Omental fat pad (tissue), 4 donors: ENCODE measurements around the gene NCOA1. TPM values are rescaled to one million over a fixed set of nuclear protein-coding genes. Genes with fewer than 3 reads are reported as not detected.

Experiments
- ATAC-seq: fragments of 150-250 bp; one replicate; pipeline ENCODE4 v1.9.1; 2016; ENCODE audit warnings: mild to moderate bottlenecking, moderate library complexity; ENCODE audit not compliant: low FRiP score
- DNase-seq: peaks from one replicate; pipeline ENCODE4 v3.0.0-alpha.2; 2019; ENCODE audit warnings: low spot score
- total RNA-seq, 4 donors: library from RNA; depleted of rRNA; stranded (reverse); fragments of >200 nt; gene quantifications; one replicate each; pipeline ENCODE4 v1.1.0, GENCODE V29; 2016
- TF ChIP-seq, protein P1 (sequence below), 3 donors: fragments of 450-650 bp; IDR thresholded peaks; one replicate each; pipeline ENCODE4 v1.5.1; 2016 to 2017; ENCODE audit warnings: antibody characterized with exemption in 3 of 3, mild to moderate bottlenecking in 3 of 3, moderate library complexity in 2 of 3

Gene NCOA1
- total RNA-seq, 4 donors from 2014 or later: 46.8 to 80.1 (median 50.1) TPM

DNA sequence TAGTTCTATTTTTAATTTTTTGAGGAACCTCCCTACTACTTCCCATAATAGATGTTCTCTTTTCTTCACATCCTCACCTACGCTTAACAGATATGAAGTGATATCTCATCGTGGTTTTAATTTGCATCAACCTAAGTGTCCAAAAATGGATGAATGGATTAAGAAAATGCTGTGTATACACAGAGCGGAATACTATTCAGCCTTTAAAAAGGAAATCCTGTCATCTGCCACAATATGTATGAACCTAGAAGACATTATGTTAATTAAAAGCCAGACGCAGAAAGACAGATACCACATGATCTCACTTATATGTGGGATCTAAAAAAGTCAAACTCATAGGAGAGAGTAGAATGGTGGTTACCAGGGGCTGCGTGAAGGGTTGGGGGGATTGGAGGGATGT, 189.1 kb downstream of the NCOA1 start:
- no peak for ATAC-seq
- TF ChIP-seq, protein P1, sequence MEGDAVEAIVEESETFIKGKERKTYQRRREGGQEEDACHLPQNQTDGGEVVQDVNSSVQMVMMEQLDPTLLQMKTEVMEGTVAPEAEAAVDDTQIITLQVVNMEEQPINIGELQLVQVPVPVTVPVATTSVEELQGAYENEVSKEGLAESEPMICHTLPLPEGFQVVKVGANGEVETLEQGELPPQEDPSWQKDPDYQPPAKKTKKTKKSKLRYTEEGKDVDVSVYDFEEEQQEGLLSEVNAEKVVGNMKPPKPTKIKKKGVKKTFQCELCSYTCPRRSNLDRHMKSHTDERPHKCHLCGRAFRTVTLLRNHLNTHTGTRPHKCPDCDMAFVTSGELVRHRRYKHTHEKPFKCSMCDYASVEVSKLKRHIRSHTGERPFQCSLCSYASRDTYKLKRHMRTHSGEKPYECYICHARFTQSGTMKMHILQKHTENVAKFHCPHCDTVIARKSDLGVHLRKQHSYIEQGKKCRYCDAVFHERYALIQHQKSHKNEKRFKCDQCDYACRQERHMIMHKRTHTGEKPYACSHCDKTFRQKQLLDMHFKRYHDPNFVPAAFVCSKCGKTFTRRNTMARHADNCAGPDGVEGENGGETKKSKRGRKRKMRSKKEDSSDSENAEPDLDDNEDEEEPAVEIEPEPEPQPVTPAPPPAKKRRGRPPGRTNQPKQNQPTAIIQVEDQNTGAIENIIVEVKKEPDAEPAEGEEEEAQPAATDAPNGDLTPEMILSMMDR (IDR thresholded peaks at IDR 0.05): no peak
- no peak for DNase-seq

DNA sequence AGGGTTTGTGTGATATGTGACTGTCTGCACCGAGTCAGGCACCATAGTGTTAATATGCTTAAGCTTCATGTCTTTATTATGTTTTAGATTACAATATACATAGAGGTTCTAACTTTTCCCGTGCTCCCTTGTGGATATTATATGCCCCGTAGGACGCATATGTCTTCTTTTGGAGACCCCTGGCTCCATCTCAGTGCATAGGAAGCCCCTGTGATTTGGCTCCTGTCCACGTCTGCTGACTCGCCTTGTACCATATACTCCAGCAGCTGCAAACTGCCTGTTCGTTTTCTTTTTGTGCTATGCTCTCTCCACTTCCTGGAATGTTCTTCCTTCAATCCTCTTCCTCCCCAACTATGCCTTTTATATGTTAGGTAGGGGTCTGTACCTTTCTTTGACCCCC, 191.2 kb downstream of the NCOA1 start:
- ATAC-seq: no peak
- TF ChIP-seq, protein P1 (IDR thresholded peaks at IDR 0.05): no peak
- DNase-seq: no peak

DNA sequence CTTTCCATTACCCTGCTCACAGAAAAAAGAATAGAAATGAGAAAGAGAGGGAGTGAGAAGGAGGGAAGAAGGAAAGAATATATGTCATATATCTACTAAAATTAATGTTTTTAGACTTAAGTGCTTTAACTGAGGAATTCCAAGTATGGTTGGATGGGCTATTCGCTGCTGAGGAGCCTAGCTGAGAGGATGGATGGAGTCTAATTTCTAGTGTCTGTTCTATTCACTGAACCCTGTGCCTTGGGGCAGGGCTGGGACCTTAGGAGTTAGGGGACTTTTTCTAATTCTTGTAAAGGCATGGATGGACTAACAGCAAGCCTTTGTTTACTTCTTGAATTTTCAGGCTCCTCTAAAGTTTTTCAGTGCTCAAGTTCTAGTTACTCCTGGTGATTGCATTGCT, 192.4 kb downstream of the NCOA1 start:
- DNase-seq (no peak), ATAC-seq (no peak)
- TF ChIP-seq, protein P1 (IDR thresholded peaks at IDR 0.05): no peak

DNA sequence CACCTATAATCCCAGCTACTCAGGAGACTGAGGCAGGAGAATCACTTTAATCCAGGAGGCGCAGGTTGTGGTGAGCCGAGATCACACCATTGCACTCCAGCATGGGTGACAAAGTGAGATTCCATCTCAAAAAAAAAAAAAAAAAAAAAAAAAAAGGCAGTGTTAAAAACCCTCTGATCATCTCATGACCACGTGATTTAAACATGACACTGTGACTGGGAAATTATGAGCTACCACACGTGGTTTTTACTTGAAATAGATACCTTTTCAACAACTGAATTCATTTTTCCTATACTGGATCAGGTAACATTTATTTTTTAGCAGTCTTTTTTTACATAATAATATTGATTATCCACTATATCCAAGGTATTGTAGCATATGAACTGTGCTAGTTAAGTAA, 199.5 kb downstream of the NCOA1 start:
- DNase-seq: no peak
- no peak for ATAC-seq
- TF ChIP-seq, protein P1 (IDR thresholded peaks at IDR 0.05): no peak

DNA sequence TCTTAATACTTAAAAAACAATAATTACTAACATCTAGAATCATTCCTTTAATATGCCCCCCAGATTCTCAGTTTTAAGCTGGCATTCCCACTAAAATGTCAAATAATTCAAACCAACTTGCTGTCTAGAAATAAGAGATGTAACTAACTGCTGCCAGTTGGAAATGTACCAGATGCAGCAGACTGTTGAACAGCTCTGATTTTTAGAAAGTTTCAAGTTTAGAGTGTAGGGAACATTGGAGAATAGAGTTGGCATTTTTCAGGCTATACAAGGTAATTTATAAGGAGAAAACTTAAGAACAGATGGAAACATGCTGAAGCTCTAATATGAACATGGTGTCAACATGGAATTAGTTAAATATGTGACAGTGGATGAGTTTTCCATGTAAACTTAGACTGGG, 200.8 kb downstream of the NCOA1 start:
- TF ChIP-seq, protein P1 (IDR thresholded peaks at IDR 0.05): no peak
- DNase-seq: no peak
- ATAC-seq: no peak

- ATAC-seq: no peak
- DNase-seq: no peak
- TF ChIP-seq, protein P1 (IDR thresholded peaks at IDR 0.05): no peak
These were observed 206.7 kb downstream of the NCOA1 start for GRCh38 chr2:24697792-24698191.

DNA sequence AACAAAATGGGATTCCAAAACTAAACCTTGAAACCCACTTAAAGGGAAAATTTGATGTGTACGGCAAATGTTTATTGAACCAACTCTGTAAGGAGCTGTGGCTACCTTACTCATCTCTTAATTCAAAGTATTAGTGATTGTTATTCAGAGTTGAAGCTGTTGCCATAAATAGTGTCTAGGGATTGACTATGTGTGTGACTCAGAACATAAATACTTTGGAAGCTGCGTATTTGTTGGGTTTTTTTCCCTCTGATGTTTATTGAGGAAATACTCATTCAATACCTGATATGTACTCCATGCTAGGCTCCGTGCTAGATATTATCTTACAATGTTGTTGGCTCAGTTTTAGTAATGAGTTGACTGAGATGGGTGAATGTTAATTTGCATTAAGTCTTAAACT, 211.7 kb downstream of the NCOA1 start:
- no peak for ATAC-seq
- DNase-seq: no peak
- TF ChIP-seq, protein P1 (IDR thresholded peaks at IDR 0.05): no peak
